HL-60/S4 treated with retinoic acid at 250 ng/mL for 4 days and 3 days (cell line): ENCODE measurements around the gene TKFC.

Experiments
- in situ Hi-C: fragments of 300-500 bp; cut with MboI; formaldehyde crosslinking; loops from 2 replicates; pipeline ENCODE4 v1.7.0; 2022; ENCODE audit warnings: low sequenced_read_pairs

TKFC gene

GRCh38 chr11:61332797-61333549, at the start of gene TKFC, which contains the start of gene DDB1:
TSS of gene TKFC (plus strand) at chr11:61333228. CDS start at chr11:61334729, 1,501 bp downstream.
TSS of gene DDB1 (minus strand) at chr11:61333105. CDS start at chr11:61332968, 137 bp downstream.
- in situ Hi-C loops = no loop called here

- in situ Hi-C loops = no loop called here
Measured at GRCh38 chr11:61283613-61284012, 49.4 kb upstream of the TKFC start.

GRCh38 chr11:61287338-61287977, 45.6 kb upstream of the TKFC start:
- in situ Hi-C loops = no loop called here

- in situ Hi-C loops = no loop called here
Measured at GRCh38 chr11:61290905-61291690, 41.9 kb upstream of the TKFC start.

GRCh38 chr11:61292356-61292755, 40.7 kb upstream of the TKFC start:
- in situ Hi-C loops = no loop called here

- in situ Hi-C loops = no loop called here
Measured at GRCh38 chr11:61293867-61294716, 38.9 kb upstream of the TKFC start.

GRCh38 chr11:61294717-61295595, 38.1 kb upstream of the TKFC start, which contains the start of gene VWCE:
TSS of gene VWCE (minus strand) at chr11:61295316. CDS start at chr11:61295037, 279 bp downstream.
- in situ Hi-C loops = no loop called here

GRCh38 chr11:61295596-61295926, 37.5 kb upstream of the TKFC start:
- in situ Hi-C loops = no loop called here

- in situ Hi-C loops = no loop called here
Measured at GRCh38 chr11:61297341-61297740, 35.7 kb upstream of the TKFC start.

- in situ Hi-C loops = no loop called here
Measured at GRCh38 chr11:61297746-61298145, 35.3 kb upstream of the TKFC start.

- in situ Hi-C loops = no loop called here
Measured at GRCh38 chr11:61298663-61299244, 34.3 kb upstream of the TKFC start.

GRCh38 chr11:61302550-61302949, 30.5 kb upstream of the TKFC start:
- in situ Hi-C loops = no loop called here

- in situ Hi-C loops = no loop called here
Measured at GRCh38 chr11:61303725-61304124, 29.3 kb upstream of the TKFC start.

- in situ Hi-C loops = no loop called here
Measured at GRCh38 chr11:61305417-61305816, 27.6 kb upstream of the TKFC start.

GRCh38 chr11:61306221-61306620, 26.8 kb upstream of the TKFC start:
- in situ Hi-C loops = no loop called here

- in situ Hi-C loops = no loop called here
Measured at GRCh38 chr11:61307354-61307753, 25.7 kb upstream of the TKFC start.

- in situ Hi-C loops = no loop called here
Measured at GRCh38 chr11:61309141-61309540, 23.9 kb upstream of the TKFC start.

- in situ Hi-C loops = no loop called here
Measured at GRCh38 chr11:61309739-61310138, 23.3 kb upstream of the TKFC start.

- in situ Hi-C loops = no loop called here
Measured at GRCh38 chr11:61310749-61311148, 22.3 kb upstream of the TKFC start.
